GM12878 (cell line): ENCODE measurements around the gene PPP4R1. TPM values are rescaled to one million over a fixed set of nuclear protein-coding genes. Genes with fewer than 3 reads are reported as not detected.
A peak's percentile ranks its signal among the peaks of the same experiment; 100 is the strongest.

Experiments used
- ATAC-seq: fragments of 200-7000 bp; cut with Tn5 transposase; 3 replicates; pipeline ENCODE4 v1.9.1; 2020; ENCODE audit warnings: mild to moderate bottlenecking, moderate library complexity
- BruUV-seq: library from RNA; stranded (reverse); fragments of 400-500 nt; replicated peaks from 2 replicates; lab custom pipeline; 2021; lab: Mats Ljungman, UMichigan
- CTCF ChIA-PET: fragments of 300-600 bp; sonication (Branson Sonifier 250); formaldehyde crosslinking; extraction: SDS; loops from one replicate; lab custom pipeline; 2021; ENCODE audit warnings: inconsistent platforms; lab: Yijun Ruan, JAX
- POLR2A ChIA-PET: fragments of 350-600 bp; formaldehyde crosslinking; extraction: SDS; loops from one replicate; lab custom pipeline; 2021; ENCODE audit warnings: inconsistent platforms; lab: Charles Lee
- RAD21 ChIA-PET: fragments of 300-600 bp; sonication (Branson Sonifier 250); formaldehyde crosslinking; loops from one replicate; lab custom pipeline; 2023; ENCODE audit warnings: antibody characterized with exemption; ENCODE audit not compliant: unreplicated experiment; lab: Charles Lee
- SMC1A ChIA-PET: fragments of 300-600 bp; sonication (Branson Sonifier 250); formaldehyde crosslinking; loops from one replicate; lab custom pipeline; 2023; ENCODE audit not compliant: unreplicated experiment, uncharacterized antibody; lab: Charles Lee
- DNase-seq: peaks from one replicate; pipeline ENCODE4 v3.0.0-alpha.2; 2011; ENCODE audit warnings: low read depth, low spot score
- FAIRE-seq: peaks from 3 replicates; lab custom pipeline; 2011; peaks lifted over from hg19 to GRCh38; lab: Jason Lieb, UNC
- H2AFZ ChIP-seq: 2 replicates; pipeline ENCODE4 v1.6.0; 2011; ENCODE audit warnings: low read depth, low read length, control low read depth; ENCODE audit not compliant: control insufficient read depth
- H3K27ac ChIP-seq: 2 replicates; pipeline ENCODE4 v1.5.1; 2011; ENCODE audit warnings: control low read depth; ENCODE audit not compliant: control insufficient read depth, insufficient read depth
- H3K27me3 ChIP-seq, 2 experiments: replicated peaks in 1 of 2; 2 replicates each; pipeline versions ENCODE4 v1.6.0 to v1.6.1; 2011; ENCODE audit warnings: low read length in 1 of 2; ENCODE audit not compliant: control insufficient read depth in 2 of 2, insufficient read depth in 2 of 2
- H3K36me3 ChIP-seq, 2 experiments: 2 replicates each; pipeline ENCODE4 v1.5.1; 2011; ENCODE audit warnings: low read length in 1 of 2; ENCODE audit not compliant: control insufficient read depth in 2 of 2, insufficient read depth in 2 of 2
- H3K4me1 ChIP-seq: 2 replicates; pipeline ENCODE4 v1.6.1; 2011; ENCODE audit warnings: mild to moderate bottlenecking, low read length, moderate library complexity, mixed read lengths; ENCODE audit not compliant: control insufficient read depth, insufficient read depth
- H3K4me2 ChIP-seq: 2 replicates; pipeline ENCODE4 v1.6.0; 2011; ENCODE audit warnings: control low read depth; ENCODE audit not compliant: control insufficient read depth, insufficient read depth
- H3K4me3 ChIP-seq: fragments of 200-600 bp; sonication (generic); 2 replicates; pipeline ENCODE4 v1.5.1; 2016
- H3K79me2 ChIP-seq: 2 replicates; pipeline ENCODE4 v1.6.0; 2011; ENCODE audit warnings: low read length; ENCODE audit not compliant: control insufficient read depth, insufficient read depth
- H3K9ac ChIP-seq: 2 replicates; pipeline ENCODE4 v1.8.0; 2011; ENCODE audit warnings: low read length, control low read depth, mixed read lengths; ENCODE audit not compliant: control insufficient read depth, insufficient read depth
- H3K9me3 ChIP-seq: replicated peaks from 3 replicates; pipeline ENCODE4 v1.5.1; 2011; ENCODE audit warnings: mild to moderate bottlenecking, low read length; ENCODE audit not compliant: control insufficient read depth, insufficient read depth
- H4K20me1 ChIP-seq: 2 replicates; pipeline ENCODE4 v1.6.0; 2011; ENCODE audit not compliant: control insufficient read depth, insufficient read depth
- ZNF274 ChIP-seq: IDR thresholded peaks from one replicate; pipeline ENCODE4 v1.8.0; 2011; ENCODE audit not compliant: insufficient read length, insufficient read depth
- ZNF622 ChIP-seq: fragments of 450-650 bp; IDR thresholded peaks from 2 replicates; pipeline ENCODE4 v1.6.1; 2017; ENCODE audit warnings: mild to moderate bottlenecking, inconsistent platforms
- WGBS: methylation state at CpG from one replicate; pipeline ENCODE4 v1.1.6; 2016; ENCODE audit warnings: low lambda C conversion rate; ENCODE audit not compliant: insufficient replicate concordance, insufficient coverage; ENCODE audit errors: missing lambda C conversion rate; 5-methylcytosine and 5-hydroxymethylcytosine counted together
- in situ Hi-C: fragments of 300-500 bp; cut with MboI; formaldehyde crosslinking; loops from 9 replicates; pipeline ENCODE4 v1.14.3; 2018; ENCODE audit warnings: mixed read lengths
- intact Hi-C: fragments of 100-400 bp; cut with micrococcal nuclease; formaldehyde crosslinking; loops from one replicate; pipeline ENCODE4 v1.14.2; 2022; ENCODE audit not compliant: unreplicated experiment
- polyA plus RNA-seq, 11 experiments: library from polyadenylated mRNA; depleted of rRNA in 4 of 11; unstranded in 6 of 11; stranded (reverse) in 5 of 11; fragments of >200 nt; fragmentation: Nextera tagmentation in 4 of 11; fragmentation: Illumina TruSeq in 1 of 11; extraction: Ambion mirVana in 4 of 11; extraction: Trizol in 1 of 11; gene quantifications; 1 replicate in 1 of 11; 2 replicates in 10 of 11; pipeline versions ENCODE4 v1.2.1 to v1.2.3, GENCODE V29; 2011 to 2016; ENCODE audit warnings: inconsistent platforms in 2 of 11, missing spikeins in 2 of 11, low read depth in 1 of 11
- total RNA-seq, 4 experiments: library from RNA; depleted of rRNA in 3 of 4; stranded (reverse); fragments of >200 nt in 3 of 4; fragmentation: Illumina TruSeq in 1 of 4; extraction: Trizol in 1 of 4; gene quantifications; 2 replicates each; pipeline versions ENCODE4 v1.2.1 to v1.2.3, GENCODE V29; 2013 to 2021

Gene PPP4R1
- total and polyA plus RNA-seq, 10 of the 15 experiments (the other 5 are each of a cell fraction or from before 2014, with no cell fraction given): 10.9 to 44.4 (median 26.0) TPM

GRCh38 chr18:9647496-9648323, 33.4 kb upstream of the PPP4R1 start:
- ChIA-PET CTCF (interaction anchor here (0.7 kb wide), 1 partner anchor 23 kb away, joined by 3 read pairs; no protein-coding TSS in a partner anchor), POLR2A (no interaction called here), SMC1A (interaction anchor here (1.3 kb wide), 1 partner anchor 31 kb away, joined by 3 read pairs; no protein-coding TSS in a partner anchor), RAD21 (no interaction called here)
- Histone ChIP-seq H3K79me2 (no peaks in the 10 kb centered on the region), H3K4me2 (no peak overlapping the region), H3K9me3 (no peaks in the 10 kb centered on the region; the same call in 2 of the 3 replicates), H3K36me3 (no peaks in the 10 kb centered on the region), H4K20me1 (no peaks in the 10 kb centered on the region), H3K9ac (no peak overlapping the region), H3K27ac (no peak overlapping the region), H3K4me1 (peaks cover 15% of the 10 kb centered on the region), H3K4me3 (no peak overlapping the region), H3K27me3 (no peaks in the 10 kb centered on the region; a peak in 1 of 4 replicates), H2AFZ (no peak overlapping the region)
- DNase-seq (peak; percentile 21), ATAC-seq (no peak), FAIRE-seq (no peak)
- BruUV-seq: no TSS peak
- 86% methylated on average over 8 of the region's 8 CpGs for WGBS
- no peak for TF ChIP-seq ZNF274
- intact Hi-C loops (no loop called here), in situ Hi-C loops (no loop called here)

GRCh38 chr18:9643549-9643948, 29.2 kb upstream of the PPP4R1 start:
- ATAC-seq (no peak), FAIRE-seq (no peak), DNase-seq (no peak)
- Histone ChIP-seq H4K20me1 (no peaks in the 10 kb centered on the region), H2AFZ (no peak overlapping the region), H3K4me3 (no peak overlapping the region), H3K36me3 (no peaks in the 10 kb centered on the region), H3K79me2 (no peaks in the 10 kb centered on the region), H3K9ac (no peak overlapping the region), H3K9me3 (no peaks in the 10 kb centered on the region), H3K27ac (no peak overlapping the region)
- BruUV-seq: no TSS peak
- in situ Hi-C loops (no loop called here), intact Hi-C loops (no loop called here)
- WGBS: 13% methylated on average over 3 of the region's 3 CpGs
- POLR2A ChIA-PET: no interaction called here
- RAD21 ChIA-PET: no interaction called here
- CTCF ChIA-PET: no interaction called here
- SMC1A ChIA-PET: no interaction called here
- TF ChIP-seq ZNF622: no peak
- TF ChIP-seq, all 136 proteins: peak for 0
- H3K27me3 ChIP-seq: no peaks in the 10 kb centered on the region; a peak in 1 of 4 replicates
- peaks cover 5% of the 10 kb centered on the region; the same call in 1 of the 2 replicates for H3K4me1 ChIP-seq
- H3K4me2 ChIP-seq: no peak overlapping the region
